GM13977 (cell line): ENCODE data around the gene HSPB1.

Source experiments
- DNase-seq: peaks from one replicate; pipeline ENCODE4 v3.0.0; 2012; ENCODE audit warnings: low spot score
- CTCF ChIP-seq: IDR thresholded peaks from 2 replicates; pipeline ENCODE4 v1.5.1; 2012; ENCODE audit warnings: mild to moderate bottlenecking, control low read depth; ENCODE audit not compliant: insufficient read depth; ENCODE audit errors: extremely low read depth, missing control alignments
- in situ Hi-C: fragments of 300-500 bp; cut with MboI; formaldehyde crosslinking; loops from one replicate; pipeline ENCODE4 v1.12.0; 2022; ENCODE audit warnings: low sequenced_read_pairs, low pct_unique_long_range_greater_than_20kb, mixed read lengths, inconsistent platforms; ENCODE audit not compliant: unreplicated experiment

Gene HSPB1

GRCh38 chr7:76318488-76319353 is 16.2 kb downstream of the HSPB1 start:
- DNase-seq: peak; percentile 87
- in situ Hi-C loops: no loop called here
- peak; percentile 19 for TF ChIP-seq CTCF

GRCh38 chr7:76325092-76325491 is 22.6 kb downstream of the HSPB1 start:
- no peak for TF ChIP-seq CTCF
- DNase-seq: no peak
- in situ Hi-C loops: no loop called here

- no peak for DNase-seq
- in situ Hi-C loops: no loop called here
Measured at GRCh38 chr7:76325811-76326210, 23.3 kb downstream of the HSPB1 start.

GRCh38 chr7:76326646-76327233 is 24.3 kb downstream of the HSPB1 start:
- TF ChIP-seq CTCF: no peak
- DNase-seq: no peak
- in situ Hi-C loops: no loop called here

More at GRCh38 chr7:76325811-76326210, 23.3 kb downstream of the HSPB1 start:
- no peak for TF ChIP-seq CTCF

GRCh38 chr7:76327610-76328009 is 25.1 kb downstream of the HSPB1 start:
- in situ Hi-C loops: no loop called here
- TF ChIP-seq CTCF: no peak
- DNase-seq: no peak

- TF ChIP-seq CTCF: no peak
- in situ Hi-C loops: no loop called here
- DNase-seq: no peak
Measured at GRCh38 chr7:76328389-76328788, 25.9 kb downstream of the HSPB1 start.
